ENCODE measurements around the gene FOXC1.

Gene FOXC1

GRCh38 chr6:1612299-1612973 is 2.7 kb downstream of the FOXC1 start:
- no peak for DNase-seq (ENCODE audit: low read depth in 3 of 3)

- DNase-seq (ENCODE audit: low read depth in 3 of 3) = no peak
These were observed 3.2 kb downstream of the FOXC1 start for GRCh38 chr6:1612974-1613306.

- no peak for DNase-seq (ENCODE audit: low read depth in 3 of 3)
These were observed 3.6 kb downstream of the FOXC1 start for GRCh38 chr6:1613346-1613687.

- DNase-seq (ENCODE audit: low read depth in 3 of 3) = no peak
These were observed 4.2 kb downstream of the FOXC1 start for GRCh38 chr6:1613688-1614447.

DNA sequence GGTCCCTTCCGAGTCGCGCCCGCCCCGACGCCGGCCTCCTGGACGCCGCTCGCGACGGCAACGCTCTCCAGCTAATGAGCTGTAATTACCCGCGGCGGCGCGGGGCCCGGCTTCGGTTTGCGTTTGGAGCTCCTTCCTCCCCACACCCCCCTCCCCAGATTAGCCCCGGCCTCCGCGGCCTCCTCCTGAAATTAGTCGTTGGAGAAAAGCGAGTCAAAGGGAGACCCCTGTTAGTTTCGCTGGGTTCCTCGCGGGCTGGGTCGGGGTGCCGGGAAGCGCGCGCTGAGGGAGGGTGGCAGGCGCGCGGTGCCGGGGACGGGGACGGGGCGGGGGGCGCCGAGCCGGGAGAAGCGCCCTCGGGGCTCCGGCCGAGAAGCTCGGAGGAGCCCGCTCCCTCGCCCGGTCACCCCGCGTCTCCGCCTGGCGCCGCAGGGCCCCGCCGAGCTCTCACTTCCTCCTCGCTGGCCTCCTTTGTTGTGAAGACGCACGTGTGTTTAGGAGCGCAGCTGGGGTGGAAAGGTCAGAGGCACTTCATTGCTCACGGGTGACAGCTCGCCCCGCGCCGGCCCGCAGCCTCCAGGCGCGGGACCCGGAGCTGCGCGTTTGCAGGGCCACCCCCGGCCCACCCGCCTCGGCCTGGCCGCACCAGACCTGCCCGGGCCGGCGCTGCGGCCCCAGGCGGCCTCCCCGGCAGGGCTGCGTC is 4.9 kb downstream of the FOXC1 start:
- no peak for DNase-seq (ENCODE audit: low read depth in 3 of 3)

GRCh38 chr6:1615151-1615852 is 5.6 kb downstream of the FOXC1 start:
- no peak for DNase-seq (ENCODE audit: low read depth in 3 of 3)

- DNase-seq (ENCODE audit: low read depth in 3 of 3) = no peak
These were observed 6.2 kb downstream of the FOXC1 start for GRCh38 chr6:1615853-1616420.

DNA sequence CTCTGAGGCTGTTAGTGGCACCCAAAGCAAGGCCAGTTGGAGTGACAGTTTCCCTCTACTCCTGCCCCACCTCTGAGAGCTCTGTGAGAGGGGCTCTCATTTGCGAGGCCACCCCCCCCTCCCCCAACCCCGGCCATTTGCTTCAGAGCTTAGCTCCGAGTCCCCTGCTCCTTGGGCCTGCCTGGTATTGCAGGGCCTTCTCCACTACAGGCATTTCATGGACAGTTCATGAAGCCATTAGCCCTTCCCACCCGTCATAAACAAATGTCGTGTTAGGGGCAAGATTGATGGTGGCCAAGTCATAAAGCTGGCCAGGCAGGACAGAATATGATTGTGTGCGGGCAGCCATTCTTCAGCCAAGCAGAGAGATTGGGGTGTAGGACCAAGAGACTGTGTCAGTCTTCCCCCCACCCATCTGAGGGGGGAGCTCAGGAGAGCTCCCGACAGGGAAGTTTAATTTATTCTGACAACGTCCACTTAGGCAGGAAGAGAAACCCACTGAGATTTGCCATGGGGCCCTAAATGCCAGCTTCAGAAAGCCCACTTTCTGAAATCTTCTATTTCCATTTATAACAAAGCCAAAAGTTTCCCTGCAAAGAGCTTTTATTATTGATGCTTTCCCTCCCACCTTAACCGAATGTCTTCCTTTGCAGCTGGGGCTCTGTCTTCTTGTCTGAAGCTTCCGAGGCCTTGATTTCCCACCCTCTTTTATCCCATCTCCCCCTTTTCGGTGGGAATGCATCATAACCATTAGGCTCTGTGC is 7.2 kb downstream of the FOXC1 start:
- no peak for DNase-seq (ENCODE audit: low read depth in 3 of 3)

GRCh38 chr6:1617466-1618310 is 8.0 kb downstream of the FOXC1 start:
- DNase-seq (ENCODE audit: low read depth in 3 of 3) = no peak

DNA sequence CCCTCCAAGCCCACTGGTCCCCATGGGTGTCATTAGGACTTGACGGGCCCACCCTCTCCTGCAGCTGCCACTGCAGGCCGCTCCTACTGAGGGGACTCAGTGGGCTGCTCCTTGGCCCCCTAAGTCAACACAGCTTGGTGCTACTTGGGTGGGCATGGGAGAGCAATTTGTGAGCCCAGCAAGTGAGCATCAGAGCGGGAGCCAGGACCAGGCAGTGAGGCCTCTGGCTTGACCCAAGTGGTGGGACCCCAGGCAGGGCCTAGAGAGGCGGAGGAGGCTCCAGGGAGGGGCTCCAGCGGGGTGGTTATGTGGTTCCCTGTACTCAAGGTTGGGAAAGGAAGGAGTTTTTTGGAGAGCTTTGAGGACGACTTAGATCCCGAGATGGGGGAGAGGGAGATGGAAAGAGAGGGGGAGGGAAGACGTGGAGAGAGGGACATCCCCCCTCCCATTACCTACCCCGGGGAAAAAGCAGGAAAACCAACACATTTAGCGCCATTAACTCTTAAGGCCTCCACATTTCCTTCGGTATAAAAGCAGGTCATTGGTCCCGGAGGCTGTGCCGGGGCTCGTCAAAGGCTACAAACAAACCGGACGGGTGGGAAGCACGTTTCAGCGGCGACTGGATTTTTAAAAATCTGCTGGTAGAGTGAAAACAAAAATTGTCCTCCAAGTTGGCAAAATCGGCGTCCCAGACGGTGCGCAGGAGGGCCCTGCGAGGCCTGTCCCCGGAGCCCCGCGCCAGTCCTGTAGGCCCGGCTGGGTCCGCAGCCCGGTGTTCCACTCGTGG is 8.8 kb downstream of the FOXC1 start:
- DNase-seq (ENCODE audit: low read depth in 3 of 3) = no peak

GRCh38 chr6:1619098-1619672 is 9.5 kb downstream of the FOXC1 start:
- DNase-seq (ENCODE audit: low read depth in 3 of 3) = no peak

GRCh38 chr6:1619673-1620503 is 10.2 kb downstream of the FOXC1 start:
- DNase-seq (ENCODE audit: low read depth in 3 of 3) = no peak

DNA sequence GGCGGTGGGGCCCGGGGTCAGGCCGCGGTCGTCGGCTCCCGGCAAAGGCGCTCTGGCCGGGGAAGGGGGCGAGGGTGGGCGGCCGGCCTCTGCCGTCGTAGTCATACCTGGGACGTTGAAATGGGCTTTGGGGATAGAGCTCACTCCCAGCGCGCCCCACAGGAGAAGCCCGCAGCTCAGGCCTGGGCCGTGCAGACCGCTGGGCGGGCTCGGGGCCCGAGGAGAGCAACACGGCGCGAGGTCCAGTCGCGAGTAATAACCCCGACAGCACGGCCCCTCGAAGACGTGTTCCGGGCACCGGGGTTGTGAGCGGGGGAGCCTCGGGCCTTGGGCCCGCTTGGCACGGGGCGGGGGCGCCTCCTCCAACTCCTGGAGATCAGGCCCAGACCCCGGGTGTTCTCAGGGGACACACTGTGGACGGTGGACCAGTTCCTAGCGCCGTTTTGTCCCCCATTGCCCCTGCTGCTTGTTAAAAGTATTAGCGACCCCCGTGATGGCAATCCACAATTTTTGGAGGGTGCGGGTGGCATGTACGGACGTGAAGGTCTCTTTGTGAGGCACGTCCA is 10.9 kb downstream of the FOXC1 start:
- DNase-seq (ENCODE audit: low read depth in 3 of 3) = no peak

DNA sequence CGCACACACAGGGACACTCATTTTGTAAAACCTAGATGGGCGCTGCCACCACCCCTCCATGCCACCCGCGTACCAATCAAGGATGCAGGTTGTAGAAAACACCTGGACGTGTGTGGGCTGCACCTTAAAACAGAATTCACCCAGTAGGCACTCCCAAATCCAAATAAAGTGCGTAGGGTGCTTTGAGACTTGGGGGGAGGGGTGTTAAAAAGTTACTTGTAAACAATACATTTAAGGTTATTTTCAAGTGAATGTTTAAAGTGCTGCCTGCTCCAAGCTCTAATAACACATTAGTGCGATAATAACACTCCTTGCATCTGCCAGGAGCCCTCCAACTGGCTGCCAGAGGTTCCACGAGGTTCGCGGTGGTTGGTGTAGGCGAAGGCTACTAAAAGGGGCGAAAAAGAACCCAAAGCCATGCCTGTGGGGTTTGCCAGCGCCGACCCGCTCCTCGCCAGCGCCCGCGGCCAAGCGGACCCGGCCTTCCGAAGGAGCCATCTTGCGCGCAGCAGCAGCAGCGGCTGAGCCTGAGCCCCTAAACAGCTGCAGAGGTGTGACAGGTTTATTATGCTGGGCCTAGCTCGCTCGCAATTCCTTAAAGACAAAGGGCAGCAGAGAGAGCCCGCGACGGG is 11.5 kb downstream of the FOXC1 start:
- no peak for DNase-seq (ENCODE audit: low read depth in 3 of 3)

DNA sequence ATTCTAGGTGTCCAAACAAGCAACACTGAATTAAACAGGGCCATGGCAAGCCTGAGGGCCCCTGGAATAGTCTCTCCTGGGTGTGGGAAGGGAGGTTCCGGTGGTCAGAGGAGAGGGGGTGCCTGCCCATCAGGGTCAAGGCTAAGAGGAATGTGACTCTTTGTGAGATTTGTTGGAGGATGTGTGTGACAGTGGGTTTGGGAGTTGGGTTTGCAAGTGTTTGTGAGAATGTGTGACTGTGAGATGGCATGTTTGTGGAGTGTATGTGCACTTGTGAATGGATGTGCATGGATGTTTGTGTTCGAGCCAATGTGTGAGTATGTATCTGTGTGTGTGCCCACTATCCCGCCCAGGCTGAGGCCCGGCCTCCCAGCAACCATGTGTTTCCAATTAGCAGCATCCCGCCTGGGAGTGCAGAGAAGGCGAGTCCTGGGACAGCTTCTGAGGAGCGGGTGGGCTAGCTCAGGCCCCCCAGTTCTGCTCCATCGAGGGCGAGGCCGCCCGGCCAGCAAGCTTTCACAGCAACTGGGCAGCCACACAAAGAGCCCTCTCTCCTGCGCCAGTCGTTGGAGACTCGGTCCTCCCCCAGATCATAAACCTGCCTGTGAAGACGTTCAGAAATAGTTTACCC is 12.6 kb downstream of the FOXC1 start:
- DNase-seq (ENCODE audit: low read depth in 3 of 3) = no peak

GRCh38 chr6:1622851-1623768 is 13.4 kb downstream of the FOXC1 start:
- DNase-seq (ENCODE audit: low read depth in 3 of 3) = no peak

Data from stimulated activated CD4-positive, alpha-beta T cell treated with anti-CD3 and anti-CD28 coated beads, TNF-alpha, amount 100 ng/mL, for 4 hours (primary cell).